Activated CD4-positive, CD25-positive, alpha-beta regulatory T cell treated with anti-CD3 and anti-CD28 coated beads, Interleukin-2, amount 50 U/mL, for 72 hours (primary cell): ENCODE data around the gene NLRP6.
"Not testable (repeated sequence)": the region's sequence is repeated elsewhere in the genome, so short reads cannot be mapped to it uniquely, and the experiment has no call there.

Source experiments
- DNase-seq: peaks from one replicate; pipeline ENCODE4 v3.0.0; 2021

Gene NLRP6

GRCh38 chr11:327581-327923 lies 49.3 kb downstream of the NLRP6 start:
- no peak for DNase-seq

- no peak for DNase-seq
Measured at GRCh38 chr11:328012-328411, 49.8 kb downstream of the NLRP6 start.

- not testable (repeated sequence) for DNase-seq
Measured at GRCh38 chr11:328516-329100, 50.4 kb downstream of the NLRP6 start.

GRCh38 chr11:329886-330253 lies 51.7 kb downstream of the NLRP6 start:
- DNase-seq, result no peak

- no peak for DNase-seq
Measured at GRCh38 chr11:330307-330693, 52.1 kb downstream of the NLRP6 start.

- DNase-seq, result no peak
Measured at GRCh38 chr11:330694-331357, 52.6 kb downstream of the NLRP6 start.

GRCh38 chr11:331358-332060 lies 53.3 kb downstream of the NLRP6 start:
- no peak for DNase-seq

GRCh38 chr11:332651-333480 lies 54.7 kb downstream of the NLRP6 start:
- DNase-seq, result no peak

- not testable (repeated sequence) for DNase-seq
Measured at GRCh38 chr11:333616-334263, 55.5 kb downstream of the NLRP6 start.

GRCh38 chr11:334264-334994 lies 56.2 kb downstream of the NLRP6 start:
- no peak for DNase-seq
